GM19467 (cell line): ENCODE data around the gene JUN.
A peak's percentile ranks its signal among the peaks of the same experiment; 100 is the strongest.

Experiments used
- ATAC-seq: cut with Tn5 transposase; IDR thresholded peaks from one replicate; pipeline ENCODE4 v1.9.1; 2021; ENCODE audit warnings: mild to moderate bottlenecking, moderate library complexity; ENCODE audit not compliant: unreplicated experiment

Gene JUN

DNA sequence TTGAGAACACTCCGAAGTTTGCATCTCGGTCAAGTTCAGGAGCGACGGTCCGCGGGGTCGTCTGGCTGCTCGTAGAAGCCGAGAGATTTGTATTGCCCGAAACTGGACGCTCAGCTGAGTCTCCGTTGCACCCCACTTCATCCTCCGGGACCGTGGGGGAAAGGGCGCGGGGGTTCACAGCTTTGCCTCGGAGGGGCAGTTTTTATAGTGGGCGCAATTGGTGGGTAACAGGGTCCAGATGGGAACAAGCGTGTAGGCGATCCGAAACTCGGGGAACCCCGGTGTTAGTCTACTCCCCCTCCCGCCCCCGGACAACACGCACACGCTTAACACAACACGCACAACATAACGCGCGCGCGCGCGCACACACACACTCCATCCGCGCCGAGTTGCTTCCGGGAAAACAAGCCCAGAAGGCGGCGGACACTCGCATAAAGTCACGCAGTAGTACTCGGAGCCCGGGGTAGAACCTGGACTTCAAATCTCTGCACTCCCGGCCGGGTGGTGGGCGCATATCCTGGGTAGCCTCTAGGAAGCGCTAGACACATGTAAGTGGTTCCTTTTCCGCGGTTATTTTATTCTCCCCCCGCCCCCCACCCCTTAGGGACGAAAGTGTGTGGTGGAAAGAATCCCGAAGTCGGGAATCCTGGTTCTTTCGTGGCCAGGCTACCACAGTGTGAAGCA is 1.1 kb upstream of the JUN start:
- no peak for ATAC-seq

DNA sequence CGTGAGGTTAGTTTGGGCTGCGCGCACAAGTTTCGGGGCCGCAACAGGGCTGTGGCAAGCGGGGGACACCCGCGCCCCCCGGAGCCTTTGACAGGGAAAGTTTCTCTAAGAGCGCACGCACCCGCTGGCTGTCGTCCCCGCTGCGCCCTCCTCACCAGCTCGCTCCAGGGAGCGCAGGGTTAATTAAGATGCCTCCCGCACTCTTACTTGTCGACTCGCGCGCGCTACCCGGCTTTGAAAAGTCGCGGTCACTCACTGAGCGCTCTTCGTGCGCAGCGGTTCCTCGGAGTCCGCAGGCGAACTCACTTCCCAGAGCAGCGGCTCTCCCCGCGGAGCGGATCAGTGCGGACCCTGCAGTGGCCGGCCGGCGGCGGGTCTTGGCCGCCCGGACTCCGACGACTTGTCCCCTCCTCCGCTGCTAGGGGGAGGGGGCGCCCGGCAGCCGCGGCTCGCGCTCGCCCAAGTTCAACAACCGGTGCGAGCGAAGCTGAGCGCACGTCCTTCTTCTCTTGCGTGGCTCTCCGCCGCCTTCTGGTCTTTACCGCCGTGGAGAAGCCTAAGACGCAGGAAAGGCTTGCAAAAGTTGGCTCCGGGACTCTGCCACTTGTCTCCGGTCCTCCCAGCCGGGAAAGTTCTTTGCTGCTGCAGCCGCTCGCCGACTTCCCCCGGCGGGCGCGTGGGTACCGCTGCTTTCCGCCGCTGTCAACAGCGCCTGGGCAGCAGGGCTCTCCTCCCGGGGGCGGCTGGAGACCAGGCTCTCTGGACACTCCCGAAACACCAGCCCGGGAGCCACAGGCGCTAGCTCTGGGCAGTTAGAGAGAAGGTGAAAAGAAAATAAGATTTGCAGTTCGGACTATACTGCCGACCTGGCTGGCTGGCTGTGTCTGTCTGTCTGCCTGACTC is 506 bp downstream of the JUN start:
- ATAC-seq = peak; percentile 3

DNA sequence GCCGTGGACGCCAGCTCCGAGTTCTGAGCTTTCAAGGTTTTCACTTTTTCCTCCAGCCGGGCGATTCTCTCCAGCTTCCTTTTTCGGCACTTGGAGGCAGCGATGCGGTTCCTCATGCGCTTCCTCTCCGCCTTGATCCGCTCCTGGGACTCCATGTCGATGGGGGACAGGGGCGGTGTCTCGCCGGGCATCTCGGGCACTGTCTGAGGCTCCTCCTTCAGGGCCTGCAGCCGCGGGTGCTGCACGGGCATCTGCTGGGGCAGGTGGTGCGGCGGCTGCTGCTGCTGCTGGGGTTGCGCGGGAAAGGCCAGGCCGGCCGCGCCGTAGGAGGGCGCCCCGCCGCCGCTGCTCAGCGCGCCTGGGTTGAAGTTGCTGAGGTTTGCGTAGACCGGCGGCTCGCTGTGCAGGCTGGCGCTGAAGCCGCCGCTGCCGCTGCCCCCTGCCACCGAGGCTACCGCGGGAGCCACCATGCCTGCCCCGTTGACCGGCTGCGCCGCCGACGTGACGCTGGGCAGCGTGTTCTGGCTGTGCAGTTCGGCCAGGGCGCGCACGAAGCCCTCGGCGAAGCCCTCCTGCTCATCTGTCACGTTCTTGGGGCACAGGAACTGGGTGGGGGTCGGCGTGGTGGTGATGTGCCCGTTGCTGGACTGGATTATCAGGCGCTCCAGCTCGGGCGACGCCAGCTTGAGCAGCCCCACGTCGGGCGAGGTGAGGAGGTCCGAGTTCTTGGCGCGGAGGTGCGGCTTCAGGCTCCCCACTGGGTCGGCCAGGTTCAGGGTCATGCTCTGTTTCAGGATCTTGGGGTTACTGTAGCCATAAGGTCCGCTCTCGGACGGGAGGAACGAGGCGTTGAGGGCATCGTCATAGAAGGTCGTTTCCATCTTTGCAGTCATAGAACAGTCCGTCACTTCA is 1.4 kb downstream of the JUN start:
- ATAC-seq = no peak

DNA sequence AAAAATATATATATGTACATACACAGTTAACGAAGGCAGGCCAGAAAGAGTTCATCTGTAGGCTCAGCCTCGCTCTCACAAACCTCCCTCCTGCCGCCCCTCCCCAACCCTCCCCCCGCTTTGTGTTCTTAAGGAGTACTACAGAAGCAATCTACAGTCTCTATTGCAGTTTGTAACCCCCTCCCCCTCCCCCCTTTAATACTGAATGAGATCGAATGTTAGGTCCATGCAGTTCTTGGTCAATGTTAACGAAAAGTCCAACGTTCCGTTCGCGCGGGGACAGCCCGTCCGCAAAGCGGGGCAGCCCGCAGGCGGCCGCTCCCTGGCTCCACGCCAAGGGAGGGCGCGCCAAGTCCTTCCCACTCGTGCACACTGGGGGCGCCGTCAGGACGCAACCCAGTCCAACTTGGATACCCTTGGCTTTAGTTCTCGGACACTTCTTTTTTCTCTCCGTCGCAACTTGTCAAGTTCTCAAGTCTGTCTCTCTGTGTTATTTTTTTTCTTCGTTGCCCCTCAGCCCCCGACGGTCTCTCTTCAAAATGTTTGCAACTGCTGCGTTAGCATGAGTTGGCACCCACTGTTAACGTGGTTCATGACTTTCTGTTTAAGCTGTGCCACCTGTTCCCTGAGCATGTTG is 2.2 kb downstream of the JUN start:
- no peak for ATAC-seq

DNA sequence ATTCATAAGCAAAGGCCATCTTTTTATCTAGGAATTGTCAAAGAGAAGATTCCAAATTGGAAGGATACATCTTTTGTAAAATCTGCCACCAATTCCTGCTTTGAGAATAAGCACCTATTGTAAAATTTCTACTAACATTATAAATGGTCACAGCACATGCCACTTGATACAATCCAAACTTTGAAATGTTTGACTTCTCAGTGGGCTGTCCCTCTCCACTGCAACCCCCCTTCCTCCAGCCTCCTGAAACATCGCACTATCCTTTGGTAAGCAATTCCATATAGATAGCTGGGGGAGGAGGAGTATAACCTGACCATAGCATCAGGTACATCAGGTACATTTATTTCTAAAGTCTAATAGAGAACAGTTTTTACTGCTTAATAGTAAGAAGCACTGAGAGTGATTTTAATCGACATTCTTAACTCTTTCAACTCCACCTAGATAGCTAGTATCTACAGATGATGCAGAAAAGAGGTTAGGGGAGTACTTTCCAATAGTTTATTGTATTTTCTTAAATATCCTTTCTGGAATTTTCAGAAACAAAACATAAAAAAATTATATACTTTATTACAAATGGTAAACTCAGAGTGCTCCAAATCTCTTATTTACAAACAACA is 2.9 kb downstream of the JUN start:
- no peak for ATAC-seq

DNA sequence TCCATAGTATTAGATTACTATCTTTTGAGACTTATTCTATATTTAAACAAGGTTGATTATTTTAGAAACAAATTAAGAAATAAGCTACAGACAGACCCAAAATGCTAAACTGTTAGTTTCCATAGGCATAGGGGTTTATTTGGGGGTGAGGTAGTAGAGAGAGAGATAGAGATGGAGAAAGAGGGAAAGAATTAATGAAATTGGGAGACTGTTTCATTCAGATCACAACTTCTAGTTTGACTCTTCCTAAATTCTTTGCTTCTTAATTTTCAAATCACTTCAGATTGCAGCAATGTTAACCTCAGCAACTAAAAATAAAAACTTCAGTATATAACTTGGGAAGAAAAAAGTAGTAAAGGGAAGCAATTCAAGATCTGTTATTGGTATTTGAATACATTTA is 3.4 kb downstream of the JUN start:
- ATAC-seq = no peak

DNA sequence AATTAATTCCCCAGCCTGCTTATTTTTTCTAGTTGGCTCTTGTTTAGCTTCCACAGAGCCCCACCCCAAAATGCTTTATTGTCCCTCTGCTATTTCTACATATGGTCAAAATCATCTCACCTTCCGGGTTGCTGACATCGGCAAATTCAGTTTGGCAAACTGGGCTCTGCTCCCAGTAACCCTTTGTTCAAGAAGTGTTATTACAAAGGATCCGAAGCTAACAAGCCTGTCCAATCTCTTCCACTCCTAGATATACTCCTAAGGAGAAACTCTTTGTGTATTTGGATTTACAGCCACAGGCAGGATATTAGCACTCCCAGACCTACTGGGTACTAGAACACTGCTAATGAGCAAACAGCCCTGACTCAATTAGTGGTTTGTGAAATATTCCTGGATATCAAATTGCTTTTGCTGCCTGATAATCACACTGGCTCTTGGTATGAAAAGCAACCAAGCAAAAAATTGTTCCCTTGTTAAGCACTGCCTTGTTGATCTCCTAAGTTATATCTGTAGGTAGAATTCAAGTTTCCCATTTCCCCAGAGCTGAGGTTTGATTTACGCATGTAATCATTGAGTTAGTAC is 4.0 kb downstream of the JUN start:
- no peak for ATAC-seq

DNA sequence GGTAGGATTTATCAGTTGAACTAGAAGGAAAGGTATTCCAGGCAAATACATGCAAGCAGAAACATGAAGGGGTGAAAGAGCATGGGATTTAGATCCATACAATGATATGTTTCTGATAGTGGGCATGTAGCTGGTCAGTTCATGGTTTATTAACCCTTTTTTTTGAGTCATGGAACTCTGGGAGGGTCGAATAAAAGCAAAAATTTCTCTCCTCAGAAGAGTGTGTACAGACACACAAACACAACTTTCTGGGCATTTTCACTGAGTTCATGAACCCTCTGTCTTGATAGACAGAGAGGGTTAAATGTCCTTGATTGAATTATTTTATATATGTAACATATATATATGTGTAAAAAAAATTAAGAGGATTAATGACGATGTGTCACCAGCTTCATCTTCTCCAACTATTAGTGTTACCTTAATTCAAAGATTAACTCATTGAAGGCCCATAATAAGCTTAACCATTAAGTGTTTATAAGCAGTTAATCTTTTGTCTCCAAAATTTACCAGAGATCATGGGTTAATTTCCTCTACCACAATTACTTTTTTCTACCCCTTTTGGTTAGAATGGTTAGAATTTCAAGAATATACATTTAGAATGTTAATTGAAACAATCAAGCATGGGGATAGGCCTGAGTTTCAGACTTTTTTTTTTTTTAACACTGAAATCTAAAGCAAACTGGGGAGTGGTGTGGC is 4.6 kb downstream of the JUN start:
- ATAC-seq = no peak

DNA sequence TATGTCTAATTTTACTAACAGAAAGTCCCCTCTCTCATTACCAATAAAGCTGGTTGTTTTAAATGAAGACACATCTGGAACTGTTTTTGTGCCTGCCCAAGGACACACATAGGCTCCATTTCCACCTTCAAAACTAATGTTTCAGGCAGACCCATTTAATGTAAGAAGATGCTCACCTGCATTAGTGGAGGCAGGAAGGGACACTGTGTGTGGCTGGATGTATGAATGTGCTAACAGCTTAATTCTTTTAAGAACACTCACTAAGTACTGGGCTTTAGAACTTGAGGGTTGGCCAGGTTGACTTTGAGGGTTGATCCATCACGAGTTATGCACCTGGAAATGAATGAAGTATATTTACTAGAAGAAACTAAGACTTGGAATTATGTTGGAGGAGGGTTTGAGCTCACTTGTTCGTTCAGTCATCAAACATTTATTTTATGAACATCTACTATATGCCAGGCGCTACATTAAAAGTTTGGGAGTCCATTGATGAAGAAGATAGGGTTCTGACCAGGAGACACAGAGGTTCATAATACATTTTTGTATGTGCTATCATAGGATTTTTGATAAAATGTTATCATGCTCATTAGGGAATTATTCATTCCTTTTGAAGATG is 5.4 kb downstream of the JUN start:
- ATAC-seq = no peak

DNA sequence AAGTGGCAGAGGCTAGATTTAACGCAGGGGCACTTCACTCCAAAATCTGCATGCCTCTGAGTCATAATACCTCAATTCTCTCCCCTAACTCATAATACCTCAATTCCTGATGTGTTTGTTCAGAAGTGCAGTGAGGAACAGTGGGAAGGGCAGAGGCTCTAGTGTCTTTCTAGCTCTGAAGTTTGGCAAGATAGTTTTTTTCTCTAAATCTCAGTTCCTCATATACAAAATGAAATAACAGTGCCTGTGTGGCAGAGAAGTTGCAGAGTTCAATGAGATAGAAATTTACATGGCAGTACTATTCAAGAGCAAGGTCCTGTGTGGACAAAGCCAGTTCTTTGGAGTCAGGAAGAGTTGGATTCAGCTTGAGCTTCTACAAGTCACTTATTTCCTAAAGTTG is 9.8 kb downstream of the JUN start:
- ATAC-seq = no peak

DNA sequence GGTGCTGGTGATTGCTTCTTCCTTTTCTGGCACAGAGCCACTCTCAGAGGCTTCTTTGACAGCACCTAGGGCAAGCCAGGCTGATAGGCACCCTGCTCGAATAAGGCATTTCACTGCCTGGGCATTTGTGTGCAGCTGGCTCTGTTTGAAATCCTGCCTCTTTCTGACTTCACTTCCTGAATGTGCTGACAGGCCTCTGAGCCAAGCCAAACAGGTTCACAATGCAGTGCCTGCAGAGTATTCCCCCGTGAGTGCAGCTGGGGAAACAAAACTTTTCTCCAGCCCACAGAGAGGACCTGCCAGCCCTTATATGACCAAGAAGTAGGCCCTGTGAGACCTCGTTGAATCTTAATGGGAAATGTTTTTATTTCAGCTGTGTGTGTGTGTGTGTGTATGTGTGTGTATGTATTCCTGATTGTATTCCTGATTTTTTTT is 10.4 kb downstream of the JUN start:
- peak; percentile 77 for ATAC-seq

DNA sequence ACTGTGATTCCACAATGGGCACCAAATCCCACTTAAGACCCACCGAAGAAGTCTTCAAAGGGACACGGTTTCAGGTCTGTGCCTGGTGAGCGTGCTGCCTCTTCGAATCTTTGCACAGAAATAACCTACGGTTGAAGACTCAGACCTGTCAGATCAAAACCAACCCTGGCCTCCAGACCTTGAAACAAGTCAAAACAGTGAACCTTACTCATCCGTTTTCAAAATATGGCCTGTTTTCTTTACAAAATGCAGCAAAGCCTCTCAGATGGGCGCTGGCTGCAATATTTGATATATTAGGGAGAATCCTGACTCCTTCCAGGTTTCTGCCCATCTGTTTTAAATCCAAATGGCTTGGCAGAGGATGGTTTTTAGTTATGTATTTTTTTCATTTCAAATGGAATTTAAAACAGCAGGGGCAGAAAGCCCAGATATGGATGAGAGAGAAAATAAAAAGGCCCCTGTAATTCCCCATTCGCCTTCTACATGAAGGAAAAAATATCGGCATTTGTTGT is 14.0 kb downstream of the JUN start:
- no peak for ATAC-seq

DNA sequence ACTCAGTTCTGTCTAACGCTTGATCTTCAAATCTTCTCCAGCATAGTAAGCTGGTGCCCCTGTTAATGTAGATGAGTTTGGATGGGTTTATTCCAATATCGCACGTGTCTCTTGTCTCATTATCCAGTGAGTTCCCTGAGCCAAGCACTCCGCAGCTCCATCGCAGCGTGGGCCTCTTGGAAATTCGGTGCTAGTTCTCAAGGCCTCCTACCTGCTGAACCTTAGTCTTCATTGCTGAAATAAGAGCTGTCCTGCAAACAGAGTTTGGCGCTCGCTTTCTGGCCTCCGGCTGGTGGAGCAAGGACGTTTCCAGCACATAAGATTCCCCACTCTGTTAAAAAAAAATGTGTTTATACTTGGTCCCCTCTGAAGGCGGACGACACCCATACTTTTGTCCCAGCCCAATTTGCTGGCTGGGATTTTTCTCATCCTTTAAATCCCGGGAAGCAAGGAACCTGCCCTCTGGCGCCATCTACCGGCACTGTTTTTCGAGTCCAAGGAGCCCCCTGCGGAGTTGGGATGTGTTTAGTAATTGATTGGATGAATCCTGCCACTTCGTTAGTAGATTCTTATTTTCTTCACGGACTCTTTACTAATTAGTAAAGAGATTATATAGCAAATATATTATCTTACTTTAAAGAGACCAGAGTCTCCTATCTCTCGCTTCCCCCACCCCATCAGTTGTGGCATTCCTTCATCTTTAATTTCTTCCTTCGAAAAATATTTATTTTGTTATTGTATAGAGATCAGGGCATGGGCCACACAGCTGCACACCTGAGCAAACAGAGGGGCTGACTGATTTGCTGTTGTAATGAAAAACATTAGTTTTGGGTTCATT is 14.7 kb downstream of the JUN start:
- ATAC-seq = no peak

DNA sequence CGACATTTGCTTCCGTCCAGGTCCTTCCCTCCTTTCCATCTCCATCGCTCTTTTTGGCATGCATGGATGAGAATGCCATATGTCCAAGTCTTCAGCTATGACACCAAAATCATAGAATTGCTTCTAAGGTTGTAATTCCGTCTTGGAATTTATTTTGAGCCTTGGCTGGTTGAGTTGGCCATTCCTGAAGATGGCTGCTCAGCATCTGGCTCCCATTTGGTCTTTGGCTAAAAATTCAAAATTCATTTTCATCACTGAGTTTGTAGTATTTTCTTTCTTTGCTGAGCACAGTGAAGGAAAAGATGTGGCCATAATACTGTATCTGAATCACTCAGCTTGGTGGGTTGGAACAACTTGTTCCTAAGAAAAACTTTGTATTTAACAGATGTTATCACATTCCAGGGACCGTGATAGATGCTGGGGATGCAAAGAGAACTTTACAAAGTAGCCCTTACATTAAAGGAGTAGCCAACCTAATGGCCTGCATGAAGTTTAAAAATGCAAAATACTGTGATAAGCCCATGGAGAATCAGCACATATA is 15.6 kb downstream of the JUN start:
- no peak for ATAC-seq

DNA sequence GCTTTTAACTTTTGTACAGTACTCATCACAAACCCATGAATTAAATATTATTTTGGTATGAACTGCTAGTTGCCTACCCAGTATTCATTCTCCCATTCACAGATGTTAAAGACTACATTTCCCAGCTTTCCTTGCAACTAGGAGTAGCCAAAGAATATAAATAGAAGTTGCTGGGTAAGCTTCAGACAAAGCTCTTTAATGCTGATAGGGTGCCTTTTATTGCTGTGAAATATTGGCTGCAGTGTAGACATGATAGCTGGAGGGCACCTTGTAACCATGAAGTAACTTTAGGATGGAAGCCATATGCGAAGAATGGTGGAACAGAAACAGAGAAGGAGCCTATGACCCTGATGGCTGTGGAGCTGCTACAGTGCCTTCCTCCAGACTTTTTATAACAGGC is 16.7 kb downstream of the JUN start:
- ATAC-seq = no peak

DNA sequence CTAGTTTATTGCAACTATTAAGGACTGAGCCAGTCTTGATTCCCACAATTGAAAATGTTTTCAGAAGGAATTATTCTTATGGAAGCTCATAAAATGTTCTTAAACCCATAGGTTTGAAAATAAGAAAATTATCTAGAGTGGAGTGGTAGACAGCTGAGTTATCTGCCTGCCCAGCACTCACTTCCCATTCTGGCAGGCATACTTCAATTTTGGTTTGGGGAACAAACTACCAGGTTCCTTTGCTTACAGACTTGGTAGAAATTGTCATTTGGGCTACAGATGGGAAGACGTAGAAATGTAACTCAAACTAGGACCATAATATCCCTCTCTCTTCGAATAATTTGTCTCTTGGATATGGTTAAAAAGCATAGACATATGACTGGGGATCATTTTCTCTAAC is 18.4 kb downstream of the JUN start:
- ATAC-seq = no peak

DNA sequence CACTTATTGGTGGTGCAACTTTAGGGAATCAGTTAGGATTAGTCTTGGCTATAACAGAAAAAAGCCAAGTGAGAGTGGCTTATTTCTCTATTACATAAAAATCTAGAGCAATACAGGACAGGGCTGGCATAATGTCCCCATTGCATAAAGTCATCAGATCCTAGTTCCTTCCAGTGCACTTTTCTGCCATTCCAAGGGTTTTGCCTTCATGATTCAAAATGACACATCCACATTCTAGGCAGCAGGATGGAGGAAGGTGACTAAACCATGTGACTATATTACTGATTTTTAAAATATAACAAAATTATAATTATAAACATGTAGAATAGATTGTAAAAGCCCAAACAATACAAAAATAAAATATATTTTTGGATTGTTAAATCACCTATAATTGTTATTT is 18.8 kb downstream of the JUN start:
- no peak for ATAC-seq
